Measurements from ENCODE around the gene KRTAP7-1.

The KRTAP7-1 gene

DNA sequence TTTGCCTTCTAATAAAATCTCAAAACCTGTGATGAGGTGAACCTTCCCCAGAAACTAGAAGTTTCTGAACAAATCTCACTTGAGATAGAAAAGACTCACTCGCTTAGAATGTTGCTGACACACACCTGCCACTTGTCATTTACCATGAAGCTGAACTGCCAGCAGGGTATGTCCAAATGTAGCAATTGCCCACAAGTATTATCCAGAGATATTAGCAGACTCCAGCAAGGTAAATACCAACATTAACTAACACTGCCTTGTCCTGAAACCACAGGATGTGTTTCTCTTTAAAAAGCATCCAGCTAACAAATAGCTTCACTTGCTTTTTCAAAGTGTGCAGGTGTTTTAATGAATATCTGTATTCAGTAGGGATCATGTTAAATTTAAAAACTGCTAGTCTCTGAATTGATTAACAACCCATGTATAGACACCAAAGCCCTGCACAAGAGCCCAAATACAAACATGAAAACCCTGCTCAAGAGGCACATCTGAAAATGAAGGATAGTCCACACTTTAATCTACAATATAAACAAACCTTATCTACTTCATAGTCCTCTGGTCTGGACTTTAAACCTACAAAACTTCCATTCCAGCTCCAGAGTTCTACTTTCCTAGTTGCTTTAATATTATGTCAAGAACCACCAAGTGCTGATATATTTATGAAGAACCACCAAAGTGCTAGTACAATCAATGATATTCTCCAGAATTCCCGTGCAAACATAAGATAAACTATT, 35.8 kb downstream of the KRTAP7-1 start:
- Histone ChIP-seq H3K36me3 (ENCODE audit: control insufficient read depth, insufficient read depth, low read length) (no peaks in the 10 kb centered on the region), H3K27ac (ENCODE audit: low read depth, low read length) (no peak overlapping the region), H3K4me3 (ENCODE audit: low read depth, low read length) (no peak overlapping the region)

DNA sequence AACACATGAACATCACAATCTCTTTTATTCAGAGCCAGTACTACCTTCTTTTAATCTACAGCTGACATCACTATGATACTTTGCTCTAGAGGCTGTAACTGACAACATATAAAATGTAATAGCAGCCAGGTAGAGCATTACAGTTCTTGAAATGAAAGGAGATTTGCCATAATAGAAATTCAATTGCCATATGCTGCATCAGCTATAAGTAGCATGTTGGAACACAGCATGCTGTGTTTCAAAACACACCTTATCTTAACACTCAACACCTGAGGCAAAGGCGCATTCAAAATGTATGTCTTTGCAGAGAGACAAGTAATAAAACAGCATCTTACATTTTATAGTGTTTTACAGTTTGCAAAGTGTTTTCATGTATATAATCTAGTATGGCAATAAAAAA, 50.3 kb downstream of the KRTAP7-1 start:
- Histone ChIP-seq H3K27me3 (ENCODE audit: control insufficient read depth, insufficient read depth, low read length) (no peaks in the 10 kb centered on the region), H3K9me3 (ENCODE audit: control insufficient read depth, insufficient read depth, low read length) (no peaks in the 10 kb centered on the region; the same call in none of the 2 replicates)

More for the DNA sequence above, 35.8 kb downstream of the KRTAP7-1 start:
- Histone ChIP-seq H3K9ac (ENCODE audit: low read depth, low read length) (no peak overlapping the region), H3K9me3 (ENCODE audit: control insufficient read depth, insufficient read depth, low read length) (no peaks in the 10 kb centered on the region), H3K4me1 (ENCODE audit: control insufficient read depth, insufficient read depth, low read length) (no peaks in the 10 kb centered on the region), H3K27me3 (ENCODE audit: control insufficient read depth, insufficient read depth, low read length) (no peaks in the 10 kb centered on the region)

More for the DNA sequence above, 50.3 kb downstream of the KRTAP7-1 start:
- Histone ChIP-seq H3K36me3 (ENCODE audit: control insufficient read depth, insufficient read depth, low read length) (no peaks in the 10 kb centered on the region), H3K4me3 (ENCODE audit: low read depth, low read length) (no peak overlapping the region), H3K27ac (ENCODE audit: low read depth, low read length) (no peak overlapping the region), H3K9ac (ENCODE audit: low read depth, low read length) (no peak overlapping the region), H3K4me1 (ENCODE audit: control insufficient read depth, insufficient read depth, low read length) (no peaks in the 10 kb centered on the region)

Measured in HUES48 (cell line).